ENCODE data around the gene NFATC2. TPM values are rescaled to one million over a fixed set of nuclear protein-coding genes. Genes with fewer than 3 reads are reported as not detected.

The NFATC2 gene
- total RNA-seq, 4 donors from 2014 or later, result 4.1 to 51.5 (median 8.7) TPM

DNA sequence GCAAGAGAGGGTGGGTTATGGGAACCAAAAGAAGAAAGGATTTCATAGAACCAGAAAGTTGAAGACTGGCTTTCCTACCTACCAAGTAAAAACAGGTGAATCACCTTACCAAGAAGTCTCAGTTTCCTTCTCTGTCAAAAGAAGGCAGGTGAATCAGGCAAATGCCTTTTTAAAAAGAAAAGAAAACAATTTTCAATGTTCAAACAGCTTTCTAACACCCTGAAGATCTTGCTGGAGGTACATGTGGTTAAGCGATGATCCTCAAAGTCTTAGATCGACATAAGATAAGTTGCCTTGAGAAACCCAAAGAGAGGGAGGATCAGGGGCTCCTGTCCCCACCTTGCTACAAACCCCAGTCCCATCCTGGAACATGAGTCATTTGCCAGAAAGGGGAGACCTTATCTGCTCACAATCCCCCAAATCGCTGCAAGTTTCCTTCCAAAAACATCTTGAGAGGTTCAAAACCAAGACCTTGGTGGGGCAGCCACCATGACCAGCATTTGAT, 71.6 kb downstream of the NFATC2 start:
- no peak for ATAC-seq (ENCODE audit: low FRiP score)
- TF ChIP-seq, protein P1, sequence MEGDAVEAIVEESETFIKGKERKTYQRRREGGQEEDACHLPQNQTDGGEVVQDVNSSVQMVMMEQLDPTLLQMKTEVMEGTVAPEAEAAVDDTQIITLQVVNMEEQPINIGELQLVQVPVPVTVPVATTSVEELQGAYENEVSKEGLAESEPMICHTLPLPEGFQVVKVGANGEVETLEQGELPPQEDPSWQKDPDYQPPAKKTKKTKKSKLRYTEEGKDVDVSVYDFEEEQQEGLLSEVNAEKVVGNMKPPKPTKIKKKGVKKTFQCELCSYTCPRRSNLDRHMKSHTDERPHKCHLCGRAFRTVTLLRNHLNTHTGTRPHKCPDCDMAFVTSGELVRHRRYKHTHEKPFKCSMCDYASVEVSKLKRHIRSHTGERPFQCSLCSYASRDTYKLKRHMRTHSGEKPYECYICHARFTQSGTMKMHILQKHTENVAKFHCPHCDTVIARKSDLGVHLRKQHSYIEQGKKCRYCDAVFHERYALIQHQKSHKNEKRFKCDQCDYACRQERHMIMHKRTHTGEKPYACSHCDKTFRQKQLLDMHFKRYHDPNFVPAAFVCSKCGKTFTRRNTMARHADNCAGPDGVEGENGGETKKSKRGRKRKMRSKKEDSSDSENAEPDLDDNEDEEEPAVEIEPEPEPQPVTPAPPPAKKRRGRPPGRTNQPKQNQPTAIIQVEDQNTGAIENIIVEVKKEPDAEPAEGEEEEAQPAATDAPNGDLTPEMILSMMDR (IDR thresholded peaks at IDR 0.05), result no peak
- DNase-seq (ENCODE audit: low spot score), result no peak

DNA sequence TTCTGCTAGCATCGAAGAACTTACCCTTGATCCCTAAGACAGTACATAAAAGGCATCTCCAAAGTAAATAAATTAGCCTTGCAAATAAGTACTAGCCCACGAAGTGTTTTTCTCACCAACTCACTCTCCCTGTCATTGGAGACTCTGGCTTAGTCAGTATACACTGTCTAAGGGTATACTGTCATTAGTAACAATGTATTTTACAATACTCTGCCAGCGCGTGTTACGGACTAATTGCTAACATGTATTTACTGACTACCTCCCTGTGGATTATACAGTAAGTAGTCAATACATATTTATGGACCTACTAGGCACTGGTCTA, 72.1 kb downstream of the NFATC2 start:
- TF ChIP-seq, protein P1 (IDR thresholded peaks at IDR 0.05), result no peak
- DNase-seq (ENCODE audit: low spot score) (no peak), ATAC-seq (ENCODE audit: low FRiP score) (no peak)

DNA sequence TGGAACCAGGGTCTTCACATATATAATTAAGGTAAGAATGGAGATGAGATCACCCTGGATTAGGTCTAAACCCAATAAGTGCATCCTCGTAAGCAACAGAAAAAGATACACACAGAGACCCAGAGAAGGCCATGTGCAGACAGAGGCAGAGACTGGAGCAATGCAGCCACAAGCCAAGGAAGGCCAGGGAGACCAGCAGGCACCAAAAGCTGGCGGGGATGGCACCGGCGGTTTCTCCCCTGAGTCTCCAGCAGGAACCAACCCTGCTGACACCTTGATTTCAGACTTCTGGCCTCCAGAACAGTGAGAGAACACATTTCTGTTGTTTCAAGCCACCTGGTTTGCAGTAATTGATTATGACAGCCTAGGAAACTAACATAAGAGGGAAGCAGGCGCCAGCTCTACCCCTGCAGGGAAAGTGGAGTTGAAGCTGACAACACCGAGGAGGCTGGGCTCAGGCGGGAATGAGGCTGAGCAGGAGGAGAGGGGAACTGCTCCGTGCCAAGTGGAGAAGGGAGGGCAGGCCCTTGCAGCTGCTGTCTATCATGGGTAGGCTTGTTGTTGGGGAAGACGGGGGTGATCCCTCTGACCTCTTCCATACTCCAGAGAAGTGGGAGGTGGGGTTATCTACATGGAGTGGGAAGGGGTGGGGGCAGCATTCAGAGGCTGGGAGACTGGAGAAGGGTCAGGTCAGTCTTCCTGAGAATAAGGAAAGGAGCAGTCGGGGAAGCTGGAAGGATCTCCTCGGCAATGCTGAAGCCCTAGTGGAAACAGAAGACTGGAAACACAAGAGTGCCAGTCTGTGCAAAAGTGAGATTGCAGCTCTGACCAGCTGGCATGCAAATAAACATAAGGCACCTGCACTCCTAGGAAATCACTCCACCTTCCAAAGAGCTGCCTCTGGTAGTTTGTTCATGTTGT, 72.7 kb downstream of the NFATC2 start:
- ATAC-seq (ENCODE audit: low FRiP score) (peak; percentile 29), DNase-seq (ENCODE audit: low spot score) (no peak)
- TF ChIP-seq, protein P1 (IDR thresholded peaks at IDR 0.05), result no peak

DNA sequence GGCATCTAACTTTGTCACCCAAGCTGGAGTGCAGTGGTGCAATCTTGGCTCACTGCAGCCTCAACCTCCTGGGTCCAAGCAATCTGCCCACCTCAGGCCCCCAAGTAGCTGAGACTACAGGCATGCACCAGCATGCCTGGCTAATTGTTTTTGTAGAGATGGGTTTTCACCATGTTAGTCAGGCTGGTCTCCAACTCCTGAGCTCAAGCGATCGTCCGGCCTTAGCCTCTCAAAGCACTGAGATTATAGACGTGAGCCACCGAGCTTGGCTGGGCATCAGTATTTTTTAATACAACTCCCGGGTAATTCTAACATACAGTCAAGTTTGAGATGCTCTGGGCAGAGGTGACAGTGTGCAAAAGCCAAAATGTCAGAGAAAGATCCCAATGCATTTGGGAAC, 73.5 kb downstream of the NFATC2 start:
- TF ChIP-seq, protein P1 (IDR thresholded peaks at IDR 0.05), result no peak
- DNase-seq (ENCODE audit: low spot score) (no peak), ATAC-seq (ENCODE audit: low FRiP score) (no peak)

DNA sequence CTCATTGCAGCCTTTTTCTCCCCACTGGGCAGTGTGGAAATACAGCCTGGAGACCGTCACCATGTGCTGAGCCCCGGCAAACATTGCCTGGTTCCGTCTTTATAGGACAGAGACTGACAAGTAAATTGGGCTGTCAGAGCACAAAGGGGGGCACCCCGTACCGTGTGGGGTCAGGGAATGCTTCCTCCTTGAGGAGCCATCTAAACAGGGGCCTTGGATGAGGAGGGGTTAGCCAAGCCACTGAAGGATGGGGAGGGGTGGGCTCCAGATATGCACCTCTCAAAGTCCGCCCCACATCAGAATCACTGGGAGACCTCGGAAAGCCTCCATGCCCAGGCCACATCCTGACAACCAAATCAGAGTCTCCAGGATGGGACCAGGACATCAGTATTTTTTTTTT, 73.9 kb downstream of the NFATC2 start:
- DNase-seq (ENCODE audit: low spot score) (no peak), ATAC-seq (ENCODE audit: low FRiP score) (no peak)
- TF ChIP-seq, protein P1 (IDR thresholded peaks at IDR 0.05), result no peak

DNA sequence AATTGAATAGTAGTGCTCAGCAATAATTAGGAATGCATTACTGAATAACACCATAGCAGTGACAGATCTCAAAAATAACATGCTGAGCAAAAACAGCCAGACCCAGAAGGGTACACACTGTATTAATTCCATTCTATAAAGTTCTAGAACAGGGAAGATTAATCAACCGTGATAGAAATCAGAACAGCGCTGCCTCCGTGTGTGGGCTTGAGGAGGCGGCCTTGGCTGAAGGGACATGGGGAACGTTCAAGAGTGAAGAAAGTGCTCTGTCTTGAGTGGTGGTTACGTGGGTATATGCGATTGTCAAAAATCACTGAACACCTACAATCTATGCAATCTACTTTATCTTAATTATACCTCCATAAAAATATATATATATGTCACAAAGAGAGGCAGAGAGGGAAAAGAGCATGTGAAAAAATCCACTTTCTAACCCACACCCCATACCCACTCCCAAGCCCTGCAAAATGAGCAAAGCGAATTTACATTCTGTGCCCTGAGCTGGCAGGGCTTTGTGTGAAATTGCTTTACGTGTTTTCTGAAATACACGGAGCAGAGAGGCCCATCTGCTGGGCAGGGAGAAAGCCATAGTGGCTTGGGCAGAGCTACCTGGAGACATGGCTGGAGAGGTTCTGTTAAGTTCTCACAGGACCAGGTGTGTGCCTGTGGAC, 74.4 kb downstream of the NFATC2 start:
- TF ChIP-seq, protein P1 (IDR thresholded peaks at IDR 0.05), result no peak
- ATAC-seq (ENCODE audit: low FRiP score) (no peak), DNase-seq (ENCODE audit: low spot score) (no peak)

Data from omental fat pad (tissue), 4 donors.